ENCODE data around the gene PHF21A.

Gene PHF21A

GRCh38 chr11:46160100-46160499 is 38.8 kb upstream of the PHF21A start:
- H3K36me3 ChIP-seq (ENCODE audit: low read length): no peaks in the 10 kb centered on the region
- no peak overlapping the region for H3K4me2 ChIP-seq (ENCODE audit: low read depth, low read length, poor library complexity, severe bottlenecking)
- H3K4me3 ChIP-seq (ENCODE audit: insufficient read depth, low read length, poor library complexity, severe bottlenecking): no peak overlapping the region
- TF ChIP-seq EZH2phosphoT487 (conservative IDR thresholded peaks at IDR 0.05; ENCODE audit: low read length) (no peak), CTCF (IDR thresholded peaks at IDR 0.05; ENCODE audit: insufficient read depth, low read length, poor library complexity, severe bottlenecking) (no peak)
- no peaks in the 10 kb centered on the region for H3K9me2 ChIP-seq (replicated peaks; ENCODE audit: insufficient read depth, low read length)
- no peak overlapping the region for H3K9ac ChIP-seq (ENCODE audit: low read length)
- no peak overlapping the region for H2AFZ ChIP-seq (ENCODE audit: low read depth, low read length, severe bottlenecking)
- H4K20me1 ChIP-seq (ENCODE audit: low read depth, low read length): no peaks in the 10 kb centered on the region
- no peaks in the 10 kb centered on the region for H3K79me2 ChIP-seq (ENCODE audit: insufficient read depth, low read length)
- H3K27me3 ChIP-seq (ENCODE audit: low read length): peaks cover 4% of the 10 kb centered on the region; the same call in 1 of the 2 replicates
- no peak overlapping the region for H3K27ac ChIP-seq (ENCODE audit: low read depth, low read length)
- H3K9me3 ChIP-seq (ENCODE audit: insufficient read depth, low read length): no peaks in the 10 kb centered on the region
- no peaks in the 10 kb centered on the region for H3F3A ChIP-seq (ENCODE audit: insufficient read depth)

GRCh38 chr11:46159680-46160079 is 38.4 kb upstream of the PHF21A start:
- Histone ChIP-seq H4K20me1 (ENCODE audit: low read depth, low read length) (no peaks in the 10 kb centered on the region), H3K27ac (ENCODE audit: low read depth, low read length) (no peak overlapping the region), H3K4me2 (ENCODE audit: low read depth, low read length, poor library complexity, severe bottlenecking) (no peak overlapping the region), H3K9me2 (replicated peaks; ENCODE audit: insufficient read depth, low read length) (no peaks in the 10 kb centered on the region), H3K4me3 (ENCODE audit: insufficient read depth, low read length, poor library complexity, severe bottlenecking) (no peak overlapping the region), H3K36me3 (ENCODE audit: low read length) (no peaks in the 10 kb centered on the region), H2AFZ (ENCODE audit: low read depth, low read length, severe bottlenecking) (no peak overlapping the region), H3K9me3 (ENCODE audit: insufficient read depth, low read length) (no peaks in the 10 kb centered on the region), H3K79me2 (ENCODE audit: insufficient read depth, low read length) (no peaks in the 10 kb centered on the region), H3K27me3 (ENCODE audit: low read length) (peaks cover 4% of the 10 kb centered on the region; the same call in 1 of the 2 replicates), H3K9ac (ENCODE audit: low read length) (no peak overlapping the region), H3F3A (ENCODE audit: insufficient read depth) (no peaks in the 10 kb centered on the region)
- TF ChIP-seq EZH2phosphoT487 (conservative IDR thresholded peaks at IDR 0.05; ENCODE audit: low read length): no peak
- no peak for TF ChIP-seq CTCF (IDR thresholded peaks at IDR 0.05; ENCODE audit: insufficient read depth, low read length, poor library complexity, severe bottlenecking)

GRCh38 chr11:46149826-46150225 is 28.6 kb upstream of the PHF21A start:
- Histone ChIP-seq H3K36me3 (ENCODE audit: low read length) (no peaks in the 10 kb centered on the region), H2AFZ (ENCODE audit: low read depth, low read length, severe bottlenecking) (no peak overlapping the region), H3K4me3 (ENCODE audit: insufficient read depth, low read length, poor library complexity, severe bottlenecking) (no peak overlapping the region), H3K27me3 (ENCODE audit: low read length) (no peaks in the 10 kb centered on the region), H3K4me2 (ENCODE audit: low read depth, low read length, poor library complexity, severe bottlenecking) (no peak overlapping the region), H3K9ac (ENCODE audit: low read length) (no peak overlapping the region), H3K27ac (ENCODE audit: low read depth, low read length) (no peak overlapping the region), H3F3A (ENCODE audit: insufficient read depth) (no peaks in the 10 kb centered on the region), H3K9me2 (replicated peaks; ENCODE audit: insufficient read depth, low read length) (no peaks in the 10 kb centered on the region), H3K79me2 (ENCODE audit: insufficient read depth, low read length) (no peaks in the 10 kb centered on the region), H4K20me1 (ENCODE audit: low read depth, low read length) (no peaks in the 10 kb centered on the region), H3K9me3 (ENCODE audit: insufficient read depth, low read length) (no peaks in the 10 kb centered on the region)
- no peak for TF ChIP-seq CTCF (IDR thresholded peaks at IDR 0.05; ENCODE audit: insufficient read depth, low read length, poor library complexity, severe bottlenecking)
- TF ChIP-seq EZH2phosphoT487 (conservative IDR thresholded peaks at IDR 0.05; ENCODE audit: low read length): no peak
